GM12873 (cell line): ENCODE data around the gene PIP4K2A.

Experiments used
- TF ChIP-seq, protein P1 (sequence below): IDR thresholded peaks from 2 replicates; pipeline ENCODE4 v1.5.1; 2012; ENCODE audit warnings: low read depth, mild to moderate bottlenecking, moderate library complexity, low read length, control low read depth; ENCODE audit not compliant: insufficient read depth; ENCODE audit errors: missing control alignments

Gene PIP4K2A

DNA sequence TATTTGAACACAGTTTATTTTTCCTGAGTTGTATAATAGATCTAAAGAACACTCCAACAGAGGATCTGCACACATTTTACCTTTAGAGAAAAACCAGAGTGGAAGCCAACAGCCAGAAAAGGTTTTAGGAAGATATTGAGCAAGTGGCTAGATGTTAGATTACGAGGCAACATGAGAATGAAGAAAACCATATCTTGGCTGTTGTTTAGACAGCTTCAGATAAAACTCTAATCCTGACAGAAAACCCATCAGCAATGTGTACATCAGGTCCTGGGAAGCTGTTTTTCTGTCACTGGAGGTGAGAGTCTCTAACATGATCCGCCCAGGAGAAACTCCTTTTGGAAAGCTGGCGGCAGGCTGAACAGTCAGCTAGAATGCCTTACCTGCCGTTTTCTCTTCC lies 209.6 kb downstream of the PIP4K2A start:
- TF ChIP-seq, protein P1, sequence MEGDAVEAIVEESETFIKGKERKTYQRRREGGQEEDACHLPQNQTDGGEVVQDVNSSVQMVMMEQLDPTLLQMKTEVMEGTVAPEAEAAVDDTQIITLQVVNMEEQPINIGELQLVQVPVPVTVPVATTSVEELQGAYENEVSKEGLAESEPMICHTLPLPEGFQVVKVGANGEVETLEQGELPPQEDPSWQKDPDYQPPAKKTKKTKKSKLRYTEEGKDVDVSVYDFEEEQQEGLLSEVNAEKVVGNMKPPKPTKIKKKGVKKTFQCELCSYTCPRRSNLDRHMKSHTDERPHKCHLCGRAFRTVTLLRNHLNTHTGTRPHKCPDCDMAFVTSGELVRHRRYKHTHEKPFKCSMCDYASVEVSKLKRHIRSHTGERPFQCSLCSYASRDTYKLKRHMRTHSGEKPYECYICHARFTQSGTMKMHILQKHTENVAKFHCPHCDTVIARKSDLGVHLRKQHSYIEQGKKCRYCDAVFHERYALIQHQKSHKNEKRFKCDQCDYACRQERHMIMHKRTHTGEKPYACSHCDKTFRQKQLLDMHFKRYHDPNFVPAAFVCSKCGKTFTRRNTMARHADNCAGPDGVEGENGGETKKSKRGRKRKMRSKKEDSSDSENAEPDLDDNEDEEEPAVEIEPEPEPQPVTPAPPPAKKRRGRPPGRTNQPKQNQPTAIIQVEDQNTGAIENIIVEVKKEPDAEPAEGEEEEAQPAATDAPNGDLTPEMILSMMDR = no peak

DNA sequence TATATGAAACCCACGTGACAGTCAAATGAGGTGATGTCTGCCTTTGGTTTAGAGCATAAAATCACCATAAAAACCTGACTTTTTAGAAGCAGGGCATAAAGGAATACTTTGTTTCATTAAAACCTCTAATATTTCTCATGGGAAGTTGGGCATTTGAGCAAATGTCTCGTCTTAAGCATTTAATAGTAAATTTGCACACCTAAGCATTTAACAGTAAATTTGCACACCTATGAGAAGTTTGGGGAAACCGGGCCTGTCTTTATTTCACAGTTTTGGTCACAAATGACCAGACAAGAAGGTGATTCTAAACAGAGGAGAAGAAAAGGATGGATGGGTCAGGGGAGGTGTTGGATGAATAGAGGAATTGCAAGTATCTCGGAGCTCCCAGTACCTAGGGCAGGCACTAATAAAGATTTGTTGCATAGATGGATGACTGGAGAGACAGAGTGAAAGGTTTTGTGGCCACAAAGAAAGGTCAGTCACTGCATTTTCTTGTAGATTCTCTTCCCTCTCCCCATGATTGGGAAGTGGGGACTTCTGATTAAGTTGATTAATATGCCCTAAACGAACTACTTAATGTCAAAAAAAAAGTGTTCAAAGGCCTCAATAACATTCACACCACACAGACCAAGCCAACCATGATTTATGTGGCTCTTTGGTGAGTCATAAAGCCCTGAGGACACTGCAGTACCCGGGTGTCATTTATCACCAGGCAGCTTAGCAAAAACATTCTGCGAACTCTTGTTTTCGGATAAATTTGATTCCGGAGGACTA lies 210.9 kb downstream of the PIP4K2A start:
- TF ChIP-seq, protein P1 = no peak

DNA sequence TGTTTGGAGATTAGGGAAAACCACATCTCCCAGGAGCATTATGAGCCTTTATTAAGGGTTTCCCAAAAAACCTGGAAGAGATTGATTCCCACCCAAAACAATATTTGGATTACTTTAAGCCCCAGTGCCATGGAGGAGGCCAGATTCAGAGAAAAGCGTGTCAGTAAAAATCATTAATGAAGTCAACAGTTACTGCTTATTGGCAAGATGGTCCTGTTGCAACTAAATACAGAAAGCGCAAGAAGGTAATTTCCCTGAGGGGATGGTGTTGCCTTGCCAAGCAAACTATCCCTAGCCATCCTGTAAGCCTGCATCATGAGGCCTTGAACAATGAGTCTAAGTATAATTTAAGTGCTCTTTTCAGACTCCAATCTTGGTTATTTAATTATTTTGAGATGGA lies 212.5 kb downstream of the PIP4K2A start:
- TF ChIP-seq, protein P1 = no peak

DNA sequence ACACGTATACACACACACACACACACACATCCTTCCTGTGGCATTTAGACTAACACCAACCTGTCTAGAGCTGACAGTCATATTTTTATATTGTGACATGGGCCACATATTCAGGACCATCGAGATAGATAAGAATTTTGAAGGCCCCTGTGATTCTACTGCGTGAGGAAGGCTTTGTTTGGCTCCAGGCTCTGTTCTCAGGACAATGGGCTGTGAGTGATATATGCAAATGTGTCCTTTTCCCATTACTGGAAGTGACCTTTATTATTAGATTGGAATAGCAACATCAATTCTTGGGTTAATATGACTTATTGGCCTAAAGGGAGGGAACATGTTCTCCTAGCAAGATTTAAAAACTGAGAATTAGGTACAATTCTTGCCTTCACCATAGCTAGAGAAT lies 213.0 kb downstream of the PIP4K2A start:
- TF ChIP-seq, protein P1 = no peak

DNA sequence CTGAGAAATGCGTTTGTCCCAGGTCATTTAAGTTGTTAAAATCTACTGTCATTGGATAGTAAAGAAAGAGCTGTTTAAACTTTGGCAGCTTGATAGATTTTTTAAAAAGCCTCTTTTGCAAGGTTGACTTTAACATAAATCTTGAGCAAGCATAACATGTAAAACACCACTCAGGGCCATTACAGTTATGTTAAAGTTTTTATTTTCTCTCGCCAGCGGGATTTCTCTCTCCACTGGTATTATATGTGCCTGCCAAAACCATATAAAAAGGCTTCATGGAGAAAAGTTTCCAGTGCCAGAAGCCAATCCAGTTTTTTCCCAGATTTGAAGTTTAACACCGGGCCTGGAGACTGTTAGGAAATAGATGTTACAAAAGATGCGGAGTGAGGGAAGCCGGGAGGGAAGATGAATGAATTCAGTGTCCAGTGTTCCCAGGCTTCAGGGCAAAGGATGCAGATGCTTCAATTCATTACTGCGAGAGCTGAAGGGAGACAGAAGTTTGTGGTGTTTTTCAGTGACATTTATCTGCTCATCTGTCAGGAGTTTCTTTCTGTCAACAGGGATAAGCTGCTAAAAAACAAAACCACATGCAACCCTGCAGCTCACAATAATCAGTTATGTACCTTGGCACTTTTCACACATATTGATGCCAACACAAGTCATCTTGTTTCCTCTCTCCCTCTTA lies 213.6 kb downstream of the PIP4K2A start:
- TF ChIP-seq, protein P1 = no peak

DNA sequence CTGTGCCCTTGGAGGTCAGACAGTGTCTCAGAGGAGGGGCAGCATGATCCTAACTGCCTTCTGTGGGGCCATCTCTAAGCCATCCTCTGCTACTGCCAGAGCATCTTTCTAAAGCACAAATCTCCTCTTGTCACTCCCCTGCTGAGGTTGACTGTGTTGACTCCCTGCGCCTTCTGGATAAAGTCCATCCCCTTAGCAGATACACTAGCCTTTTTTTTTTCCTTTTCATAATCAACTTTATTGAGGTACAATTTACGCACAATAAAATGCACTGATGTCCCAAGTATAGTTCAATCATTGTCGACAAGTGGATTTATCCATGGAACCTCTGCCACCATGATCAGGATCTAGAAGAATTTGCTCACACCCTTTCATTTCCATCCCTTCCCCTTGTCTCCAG lies 219.0 kb downstream of the PIP4K2A start:
- TF ChIP-seq, protein P1 = no peak

DNA sequence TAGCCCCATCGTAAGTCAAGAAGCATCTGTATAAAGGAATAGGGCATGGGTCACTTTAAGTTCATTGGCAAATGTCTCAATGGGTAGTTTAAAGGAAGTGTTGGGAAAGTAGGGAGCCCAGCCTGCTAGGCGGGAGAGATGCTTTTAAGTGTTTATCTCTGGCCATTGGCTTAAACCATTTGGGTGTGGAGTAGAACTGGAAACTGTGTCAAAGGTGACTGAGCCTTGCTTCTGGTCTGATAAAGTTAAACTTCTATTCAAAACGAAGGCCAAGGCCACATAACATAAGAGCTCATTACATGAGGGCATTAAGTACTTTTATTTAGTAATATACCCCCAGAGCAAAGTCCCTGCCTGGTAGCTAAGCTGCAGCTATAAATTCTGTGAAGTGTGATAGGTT lies 220.4 kb downstream of the PIP4K2A start:
- TF ChIP-seq, protein P1 = no peak
